HG03066 (cell line): Measurements from ENCODE around the gene CYLD.

Experiments
- ATAC-seq: cut with Tn5 transposase; IDR thresholded peaks from one replicate; pipeline ENCODE4 v1.9.1; 2021; ENCODE audit warnings: low read depth; ENCODE audit not compliant: unreplicated experiment

Gene CYLD

DNA sequence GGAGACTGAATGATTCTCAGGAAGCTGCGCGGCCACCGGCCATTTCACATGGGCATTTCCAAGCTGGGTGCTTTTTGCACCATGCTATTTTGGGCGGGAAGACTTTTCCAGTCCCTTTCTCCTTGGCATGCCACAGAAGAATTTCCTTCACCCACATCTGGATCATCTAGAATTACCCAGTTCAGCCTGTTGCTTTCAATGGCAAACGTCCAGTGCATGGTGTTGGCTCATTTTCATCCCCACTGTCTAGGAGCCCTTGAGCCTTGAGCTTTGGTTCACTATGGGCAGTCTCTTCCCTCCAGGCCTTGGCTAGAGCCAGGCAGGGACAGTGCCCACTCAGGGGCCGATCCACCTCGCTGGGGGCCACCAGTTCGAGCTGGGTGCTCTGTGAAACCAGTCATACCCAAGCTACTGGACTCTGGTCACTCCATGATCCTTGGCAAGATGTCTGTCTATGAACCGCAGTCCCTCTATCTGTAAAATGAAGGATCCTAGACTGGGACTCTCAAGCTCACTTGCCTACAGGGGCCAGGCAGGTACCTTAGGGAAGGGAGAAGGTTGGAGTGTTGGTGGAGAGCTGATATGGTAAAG, 71.1 kb downstream of the CYLD start:
- ATAC-seq = no peak

DNA sequence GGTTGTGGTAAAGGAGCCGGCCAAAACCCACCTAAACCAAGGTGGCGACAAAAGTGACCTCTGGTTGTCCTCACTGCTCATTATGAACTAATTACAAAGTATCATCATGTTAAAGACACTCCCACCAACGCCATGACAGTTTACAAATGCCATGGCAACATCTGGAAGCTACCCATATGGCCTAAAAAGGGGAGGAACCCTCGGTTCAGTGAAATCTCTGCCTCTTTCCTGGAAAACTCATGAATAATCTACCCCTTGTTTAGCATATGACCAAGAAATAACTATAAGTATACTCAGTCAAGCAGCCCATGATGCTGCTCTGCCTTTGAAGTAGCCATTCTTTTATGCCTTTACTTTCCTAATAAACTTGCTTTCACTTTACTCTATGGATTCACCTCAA, 72.2 kb downstream of the CYLD start:
- no peak for ATAC-seq

DNA sequence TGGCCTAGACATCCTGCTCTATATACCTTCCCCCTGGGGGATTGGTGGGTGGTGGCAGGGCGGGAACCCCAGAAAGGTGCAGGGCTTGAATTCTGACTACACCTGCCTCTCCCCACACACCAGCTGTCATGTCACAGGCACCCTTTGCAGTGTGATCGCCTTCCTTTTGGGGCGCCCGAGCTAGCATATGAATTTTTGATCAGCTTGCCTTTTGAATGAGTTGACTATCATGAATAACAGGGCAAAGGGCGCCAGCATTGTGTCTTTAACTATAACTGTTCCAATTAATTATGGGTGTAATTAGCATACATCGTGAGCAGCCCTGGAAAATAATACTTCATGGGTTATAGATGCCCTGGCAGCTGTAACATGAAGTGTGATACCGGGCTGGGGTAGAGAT, 72.7 kb downstream of the CYLD start:
- no peak for ATAC-seq

DNA sequence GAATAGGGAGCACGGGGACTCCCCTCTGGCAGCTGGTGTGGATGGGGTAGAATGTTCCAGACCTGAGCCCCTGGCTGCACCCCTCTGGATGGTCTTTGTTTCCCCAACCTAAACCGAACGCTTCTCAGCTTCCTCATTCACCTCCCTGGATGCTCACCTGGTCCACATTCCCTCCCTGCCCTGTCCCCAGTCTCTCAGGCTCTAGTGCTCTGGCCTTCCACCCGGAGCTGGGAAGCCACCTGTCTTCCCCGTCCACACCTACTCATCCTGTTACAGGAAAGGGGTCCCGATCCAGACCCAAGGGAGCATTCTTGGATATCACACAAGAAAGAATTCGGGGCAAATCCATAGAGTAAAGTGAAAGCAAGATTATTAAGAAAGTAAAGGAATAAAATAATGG, 73.5 kb downstream of the CYLD start:
- no peak for ATAC-seq

DNA sequence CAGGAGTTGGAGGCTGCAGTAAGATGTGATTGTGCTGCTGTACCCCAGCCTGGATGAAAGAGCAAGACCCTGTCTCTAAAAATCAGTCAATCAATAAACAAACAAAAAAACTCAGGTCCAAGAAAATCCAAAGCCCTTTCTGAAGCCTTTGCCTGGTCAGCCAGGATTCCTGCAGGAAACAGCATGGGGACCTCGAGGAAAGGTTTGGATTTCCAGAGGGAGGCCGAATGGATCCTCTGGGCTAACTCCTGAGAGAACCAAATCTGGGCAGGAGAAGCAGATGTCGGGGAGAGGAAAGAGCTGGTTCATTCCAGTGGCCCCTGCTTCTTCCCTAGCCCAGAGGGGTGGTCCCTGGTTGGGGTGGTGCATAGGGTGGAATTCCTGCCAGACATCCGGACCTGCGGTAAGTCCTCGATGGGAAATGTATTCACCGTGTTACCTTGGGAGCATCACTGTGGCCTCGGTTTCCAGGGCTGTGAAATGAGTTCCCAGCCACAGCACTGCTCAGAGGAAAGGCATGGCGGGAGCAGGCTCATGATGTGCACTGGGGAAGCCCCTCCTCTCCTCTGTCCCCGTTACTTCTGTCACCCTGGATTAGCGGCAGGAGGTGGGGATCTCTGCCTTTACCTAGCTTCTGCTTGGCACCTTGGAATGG, 75.1 kb downstream of the CYLD start:
- ATAC-seq = no peak

DNA sequence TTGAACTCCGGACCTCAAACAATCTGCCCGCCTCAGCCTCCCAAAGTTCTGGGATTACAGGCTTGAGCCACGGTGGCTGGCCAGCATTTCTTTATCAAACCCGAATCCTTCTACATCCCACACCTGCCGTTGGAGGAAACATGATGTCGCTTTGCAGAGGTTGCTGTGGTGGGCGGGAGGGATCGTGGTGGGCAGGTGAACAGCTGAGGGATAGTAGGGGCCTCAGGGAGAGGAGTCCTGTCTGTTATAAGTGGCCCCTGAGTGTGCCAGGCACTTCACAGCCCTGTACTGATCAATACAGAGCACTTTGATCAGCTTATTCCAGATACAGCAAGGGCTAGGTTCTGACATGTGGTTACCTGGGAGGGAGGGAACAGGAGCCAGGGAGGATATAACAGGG, 76.5 kb downstream of the CYLD start:
- no peak for ATAC-seq

DNA sequence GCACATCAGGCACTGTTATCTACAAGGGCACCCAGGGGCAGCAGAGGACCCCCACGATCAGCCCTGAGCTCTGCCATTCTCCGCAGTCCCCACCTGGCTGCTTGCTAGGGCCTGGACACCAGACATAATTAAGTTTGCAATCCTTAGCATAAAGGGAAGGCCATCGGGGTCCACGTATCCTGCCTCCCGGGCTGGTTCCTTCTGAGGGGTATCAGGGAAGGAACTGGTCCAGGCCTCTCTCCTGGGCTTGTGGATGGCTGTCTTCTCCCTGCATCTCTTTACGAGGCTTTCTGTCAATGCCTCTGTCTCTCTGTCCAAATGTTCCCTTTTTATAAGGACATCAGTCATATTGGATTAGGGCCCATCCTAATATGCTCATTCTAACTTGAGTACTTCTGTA, 77.8 kb downstream of the CYLD start:
- ATAC-seq = no peak

DNA sequence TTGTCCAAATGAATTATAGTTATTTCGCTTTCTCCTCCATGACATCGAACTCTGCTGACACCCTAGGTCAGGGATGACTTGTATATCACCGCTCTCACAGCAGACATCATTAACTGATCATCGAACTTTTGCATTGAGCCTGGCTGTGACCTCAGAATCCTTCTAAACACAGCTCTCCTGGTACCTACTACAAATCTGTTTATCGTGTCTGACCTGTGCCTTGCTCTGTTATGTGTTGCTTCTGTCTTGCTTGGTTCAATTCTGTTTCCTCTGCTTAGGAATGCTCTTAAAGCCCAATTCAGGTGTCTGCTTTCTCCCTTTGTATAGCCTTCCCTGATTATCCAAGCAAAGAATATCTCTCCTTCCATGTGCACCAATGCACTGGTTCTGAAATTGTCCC, 78.3 kb downstream of the CYLD start:
- no peak for ATAC-seq

DNA sequence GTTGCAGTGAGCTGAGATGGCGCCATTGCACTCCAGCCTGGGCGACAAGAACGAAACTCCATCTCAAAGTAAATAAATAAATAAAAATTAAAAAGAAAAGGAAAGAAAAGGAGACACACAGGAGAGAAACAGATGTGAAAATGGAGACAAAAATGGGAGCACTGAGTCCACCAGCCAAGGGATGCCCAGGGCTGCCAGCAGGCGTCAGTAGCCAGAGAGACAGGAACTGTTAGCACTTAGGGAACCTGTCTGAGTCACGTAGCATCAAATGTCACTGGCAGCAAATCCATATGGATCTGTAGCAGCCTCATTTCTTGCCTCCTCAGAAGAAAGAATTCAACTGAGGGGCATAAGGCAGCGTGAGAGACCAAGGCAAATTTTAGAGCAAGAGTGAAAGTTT, 79.7 kb downstream of the CYLD start:
- ATAC-seq = no peak

DNA sequence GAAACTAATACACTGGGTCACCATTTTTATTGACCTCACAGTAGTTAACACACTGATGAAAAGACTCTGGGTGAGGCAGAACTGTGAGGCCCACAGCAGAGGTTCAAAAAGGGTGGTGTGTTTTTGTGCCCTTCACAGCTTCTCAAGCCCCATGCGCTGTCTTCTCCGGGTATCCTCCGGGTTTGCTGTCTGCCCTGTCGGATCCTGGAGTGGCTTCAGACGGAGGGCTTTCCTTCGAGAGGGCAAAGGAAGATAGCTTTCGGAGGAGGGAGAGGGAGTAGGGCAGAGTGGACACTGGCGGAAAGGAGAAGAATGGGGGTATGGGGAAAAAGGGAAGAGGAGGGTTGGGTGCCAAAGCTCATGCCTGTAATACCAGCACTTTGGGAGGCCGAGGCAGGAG, 80.8 kb downstream of the CYLD start:
- no peak for ATAC-seq

DNA sequence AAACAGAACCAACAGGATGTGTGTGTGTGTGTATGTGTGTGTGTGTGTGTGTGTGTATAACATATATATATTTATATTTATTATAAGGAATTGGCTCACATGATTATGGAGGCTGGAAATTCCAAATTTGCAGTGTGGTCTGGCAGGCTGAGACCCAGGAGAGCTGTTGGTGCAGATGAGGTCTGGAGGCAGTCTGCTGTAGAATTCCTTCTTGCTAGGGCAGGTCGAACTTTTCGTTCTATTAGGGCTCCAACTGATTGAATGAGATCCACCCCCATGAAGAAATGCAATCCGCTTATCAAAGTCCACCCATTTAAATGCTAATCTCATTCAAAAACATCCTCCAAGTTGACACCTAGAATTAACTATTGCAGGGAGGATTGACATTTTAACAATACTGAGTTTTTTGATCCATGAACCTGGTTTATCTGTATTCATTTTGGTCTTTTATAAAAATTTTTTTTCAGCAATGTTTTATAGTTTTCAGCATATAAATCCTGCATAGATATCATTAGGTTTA, 85.0 kb downstream of the CYLD start:
- no peak for ATAC-seq

DNA sequence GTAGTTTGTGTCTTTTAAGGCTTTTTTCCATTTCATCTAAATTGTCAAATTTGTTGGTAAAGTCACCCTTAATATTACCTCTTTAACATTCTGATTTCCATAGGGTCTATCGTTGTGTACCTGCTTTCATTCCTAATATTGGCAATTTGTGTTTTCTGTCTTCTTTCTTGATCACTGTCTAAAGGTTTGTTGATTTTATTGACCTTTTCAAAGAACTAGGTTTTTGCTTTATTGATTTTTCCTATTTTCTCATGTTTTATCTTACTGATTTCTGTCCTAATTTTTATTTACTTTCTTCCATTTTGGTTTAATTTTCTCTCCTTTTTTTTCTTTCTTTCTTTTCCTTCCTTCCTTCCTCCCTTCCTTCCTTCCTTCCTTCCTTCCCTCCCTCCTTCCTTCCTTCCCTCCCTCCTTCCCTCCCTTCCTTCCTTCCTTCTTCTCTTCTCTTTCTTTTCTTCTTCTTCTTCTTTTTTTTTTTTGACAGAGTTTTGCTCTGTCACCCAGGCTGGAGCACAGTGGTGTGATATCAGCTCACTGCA, 86.3 kb downstream of the CYLD start:
- ATAC-seq = no peak

DNA sequence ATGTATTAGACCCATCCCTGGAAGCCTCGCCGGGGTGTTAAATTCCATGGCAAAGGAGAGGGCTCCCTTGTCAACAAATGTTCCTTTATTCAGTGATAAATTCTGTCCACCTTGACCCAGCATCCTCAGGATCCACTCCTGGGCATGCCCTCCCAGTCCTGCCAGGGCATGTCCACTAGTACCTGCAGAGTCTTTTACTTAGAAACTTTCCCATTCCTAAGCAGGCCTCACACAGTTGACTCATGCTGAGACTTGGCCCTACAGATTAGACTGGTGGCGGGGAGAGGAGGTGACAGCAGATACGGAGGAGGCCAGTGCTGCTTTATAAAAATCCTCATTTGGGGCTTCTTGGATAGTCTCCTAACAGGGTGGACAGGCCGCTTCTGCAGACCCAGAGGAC, 88.8 kb downstream of the CYLD start:
- no peak for ATAC-seq

DNA sequence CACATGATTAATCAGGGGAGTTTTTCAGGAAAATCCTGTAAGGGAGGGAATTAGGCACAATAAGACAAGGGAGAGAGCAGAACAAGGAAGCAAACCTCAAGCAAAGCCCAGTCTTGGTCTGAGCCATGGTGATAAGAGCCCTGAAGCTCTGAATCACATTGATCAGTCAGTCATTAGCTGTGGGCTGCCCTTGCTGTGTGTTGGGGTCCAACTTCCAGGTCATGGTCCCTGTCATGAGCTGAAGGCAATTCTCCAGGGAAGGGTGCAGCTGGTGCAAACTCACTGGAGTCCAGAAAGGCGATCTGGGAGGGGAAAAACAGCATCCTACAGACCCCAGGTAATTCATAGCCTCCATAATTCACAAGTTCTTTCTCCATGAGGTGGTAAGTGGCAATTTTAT, 89.9 kb downstream of the CYLD start:
- ATAC-seq = no peak

DNA sequence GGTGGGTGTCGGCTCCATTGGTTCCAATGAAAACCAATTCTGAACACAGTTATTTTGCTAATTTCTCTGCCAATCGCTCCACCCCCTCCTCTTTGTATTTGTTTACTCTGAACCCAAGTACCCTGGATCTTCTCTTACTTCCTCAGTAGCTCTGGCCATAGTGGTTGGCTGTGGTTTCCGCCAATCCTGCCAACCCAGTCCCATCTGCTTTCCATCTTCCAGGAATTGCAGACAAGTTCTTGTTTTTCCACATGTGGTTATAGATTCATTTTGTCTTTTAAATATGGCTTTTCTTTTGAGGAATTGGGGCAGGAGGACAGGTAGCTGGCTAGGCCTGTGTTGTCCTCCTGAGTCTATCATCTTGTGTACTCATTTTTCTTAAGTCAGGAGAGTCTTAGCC, 92.0 kb downstream of the CYLD start:
- ATAC-seq = no peak

DNA sequence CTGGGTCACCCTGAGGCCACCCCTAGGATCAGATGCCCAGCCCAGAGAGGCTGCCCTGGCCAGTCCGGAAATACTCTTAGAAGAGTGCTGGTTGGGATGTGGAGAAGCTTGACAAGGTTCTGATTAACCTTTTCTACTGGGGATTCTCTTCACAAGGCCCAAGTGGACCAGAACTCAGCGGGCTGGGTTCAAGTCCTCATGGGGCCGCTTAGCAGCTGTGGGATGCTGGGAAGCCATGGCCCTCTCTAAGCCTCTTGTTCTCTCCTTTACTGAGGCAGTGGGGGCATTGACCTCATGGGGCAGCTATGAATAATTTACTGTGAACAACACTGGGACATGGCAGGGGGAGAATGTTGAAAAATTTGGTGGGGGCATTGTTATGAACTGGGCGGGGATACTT, 92.8 kb downstream of the CYLD start:
- ATAC-seq = no peak

DNA sequence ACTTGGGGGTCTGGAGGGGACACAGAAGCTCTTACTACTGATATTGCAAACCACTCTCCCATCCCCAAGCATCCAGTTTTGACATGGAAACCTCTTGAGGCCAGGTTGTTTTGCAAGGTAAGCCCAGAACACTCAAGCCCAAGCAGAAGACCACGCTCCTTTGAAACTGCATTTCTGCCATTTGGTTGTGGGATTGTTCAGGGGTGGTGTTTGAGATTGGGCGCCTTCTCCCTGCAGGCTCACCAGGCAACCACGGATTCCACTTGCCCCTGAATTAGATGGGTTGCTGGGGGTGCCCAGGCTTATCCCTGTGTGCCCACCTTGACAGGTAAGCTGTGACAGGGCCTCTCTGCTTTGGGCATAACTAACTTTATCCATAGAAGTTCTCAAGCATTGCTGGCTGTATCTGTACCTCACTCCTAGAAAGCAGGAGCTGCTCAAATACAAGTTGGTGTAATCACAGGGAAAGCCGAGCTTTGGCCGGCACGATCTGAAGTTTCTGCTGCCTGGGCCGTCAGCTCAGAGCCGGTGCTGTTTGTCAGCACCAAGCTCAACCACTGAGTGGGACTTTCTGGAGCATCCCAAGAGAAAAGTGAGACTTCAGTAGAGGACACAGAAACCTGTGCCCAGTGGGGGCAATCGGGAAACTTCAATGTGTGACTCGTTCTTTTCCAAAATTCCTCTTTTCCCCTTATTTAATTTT, 93.6 kb downstream of the CYLD start:
- ATAC-seq = no peak

DNA sequence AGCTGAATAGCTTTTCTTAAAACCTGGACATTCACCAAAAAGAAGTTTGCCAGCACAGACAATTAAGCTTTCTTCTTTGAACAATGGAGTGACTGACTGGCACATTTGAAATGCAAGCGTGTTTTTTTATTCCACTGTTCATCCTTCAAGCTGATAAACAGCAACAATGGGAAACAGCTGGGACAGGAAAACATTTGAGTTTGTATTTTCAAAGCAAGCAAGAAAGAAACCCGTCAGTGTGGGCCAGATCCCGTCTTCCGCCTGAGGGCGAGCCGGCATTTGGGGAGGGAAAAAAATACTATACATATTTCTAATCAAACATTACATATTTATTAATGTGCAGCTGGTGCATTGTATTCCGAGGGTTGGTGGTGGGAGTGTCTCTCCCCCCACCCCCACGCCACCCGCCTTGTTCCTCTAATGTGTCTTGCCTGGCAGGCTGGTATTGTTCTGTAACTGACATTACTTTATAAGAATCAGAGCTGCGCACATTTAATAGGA, 94.3 kb downstream of the CYLD start:
- no peak for ATAC-seq

DNA sequence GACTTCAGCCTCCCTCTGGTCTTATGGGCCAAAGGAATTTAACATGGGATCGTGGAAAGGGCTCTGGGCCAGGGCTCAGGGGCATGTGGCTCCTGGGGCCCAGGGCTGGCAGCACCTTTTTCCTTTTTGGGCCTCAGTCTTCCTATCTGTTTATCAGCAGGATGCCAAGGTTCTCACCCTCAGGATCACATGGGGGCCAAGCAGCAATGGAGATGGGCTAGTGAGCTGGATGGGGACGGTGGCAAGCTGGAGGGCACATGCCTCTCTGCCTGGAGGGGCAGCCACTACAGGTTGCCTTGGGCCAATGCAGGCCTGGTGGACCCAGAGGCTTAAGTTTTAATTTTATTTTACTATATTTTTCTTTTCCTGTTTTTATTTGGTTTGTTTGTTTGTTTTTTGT, 95.4 kb downstream of the CYLD start:
- ATAC-seq = no peak

DNA sequence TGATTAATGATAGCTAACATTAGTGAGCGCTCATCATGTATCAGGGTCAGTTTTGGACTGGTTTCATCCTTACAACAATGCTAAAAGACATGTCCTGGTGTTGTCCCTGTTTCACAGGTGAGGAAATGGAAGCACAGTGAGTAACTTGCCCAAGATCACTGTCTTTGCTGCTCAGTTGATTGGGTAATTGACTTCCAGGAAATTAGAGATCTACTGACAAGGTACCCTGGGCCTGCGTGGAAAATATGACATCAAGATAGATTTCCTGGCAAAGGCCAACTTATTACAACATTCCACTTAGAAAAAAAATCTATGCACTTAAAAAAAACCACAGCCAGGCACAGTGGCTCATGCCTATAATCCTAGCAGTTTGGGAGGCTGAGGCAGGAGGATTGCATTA, 96.3 kb downstream of the CYLD start:
- no peak for ATAC-seq

DNA sequence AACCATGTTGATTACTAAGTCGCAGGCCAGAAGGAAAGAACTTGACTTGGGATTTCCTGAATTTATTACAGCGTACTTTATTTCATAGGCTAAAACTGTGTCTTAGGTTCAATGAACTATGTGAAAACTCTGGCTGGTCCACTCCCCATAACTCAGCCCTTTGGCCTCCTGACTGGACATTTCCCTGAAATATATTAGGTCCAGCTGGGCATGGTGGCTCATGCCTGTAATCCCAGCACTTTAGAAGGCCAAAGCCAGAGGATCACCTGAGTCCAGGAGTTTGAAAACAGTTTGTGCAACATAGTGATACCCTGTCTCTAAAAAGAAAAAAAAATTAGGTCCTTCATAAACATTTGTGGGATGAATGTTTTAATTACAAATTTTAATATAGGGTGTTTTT, 97.0 kb downstream of the CYLD start:
- ATAC-seq = no peak

DNA sequence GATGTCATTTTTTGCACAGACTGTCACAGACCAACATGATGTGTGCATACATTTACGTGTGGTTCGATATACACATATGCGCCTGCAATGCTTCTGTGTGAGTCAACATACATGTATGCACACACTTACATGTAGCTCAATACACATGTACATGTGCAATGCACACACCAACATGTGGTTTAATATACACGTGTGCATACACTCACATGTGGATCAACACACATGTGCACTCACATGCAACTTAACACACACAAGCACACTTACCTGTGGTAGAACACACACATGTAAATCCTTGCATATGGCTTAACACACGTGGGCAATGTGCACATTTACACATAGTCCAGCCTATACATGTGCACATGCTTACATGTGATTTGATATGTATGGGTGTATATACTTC, 97.5 kb downstream of the CYLD start:
- ATAC-seq = no peak
